HG03097 (cell line): ENCODE measurements around the gene GRK4.
A peak's percentile ranks its signal among the peaks of the same experiment; 100 is the strongest.
"Not testable (repeated sequence)": the region's sequence is repeated elsewhere in the genome, so short reads cannot be mapped to it uniquely, and the experiment has no call there.

Experiments used
- ATAC-seq: cut with Tn5 transposase; IDR thresholded peaks from one replicate; pipeline ENCODE4 v1.9.1; 2021; ENCODE audit not compliant: unreplicated experiment, low FRiP score

Gene GRK4

DNA sequence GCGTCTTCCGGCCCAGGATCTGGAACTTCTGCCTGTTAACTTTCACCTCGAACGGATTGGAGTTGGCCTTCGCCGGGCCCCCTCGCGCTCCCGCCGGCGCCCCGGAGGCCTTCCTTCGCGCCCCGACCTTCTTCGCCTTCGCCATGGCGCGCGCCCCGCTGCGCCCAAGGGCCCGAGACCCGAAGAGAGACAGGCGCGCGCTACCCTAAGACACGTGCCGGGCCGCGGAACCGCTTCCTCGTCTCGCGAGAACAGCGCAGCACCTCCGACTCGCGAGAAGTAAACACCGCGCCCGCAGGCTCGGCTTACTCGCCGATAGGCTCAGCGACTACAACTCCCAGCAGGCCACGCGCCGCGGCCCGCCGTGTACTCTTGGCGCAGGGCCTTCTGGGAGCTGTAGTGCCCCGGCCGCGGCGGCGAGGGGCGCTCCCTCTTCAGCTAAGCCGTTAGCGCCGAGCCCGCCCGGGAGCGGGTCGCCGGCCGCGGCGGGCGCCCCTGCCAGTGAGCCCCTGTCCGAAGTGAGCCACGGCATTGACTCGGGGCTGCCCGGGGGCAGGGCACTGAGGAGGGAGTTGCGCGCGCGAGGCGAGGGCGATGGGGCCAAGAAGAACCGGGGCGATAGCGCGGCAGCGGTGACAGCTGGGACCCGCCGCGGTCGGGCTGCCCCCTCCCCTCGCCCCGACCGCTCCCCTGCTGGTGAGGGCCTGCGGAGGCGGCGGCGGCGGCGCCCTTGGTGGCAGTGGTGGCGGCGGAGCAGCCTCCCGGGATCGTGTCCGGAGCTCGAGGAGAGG lies at the start of gene GRK4, which contains the start of gene NOP14:
Gene GRK4, plus strand, starts transcription at position 397 of the 791 bp plus-strand sequence. CDS start 500 bp downstream, outside the sequence.
Gene NOP14, minus strand, starts transcription at position 232 of the 791 bp plus-strand sequence. Its CDS starts 87 bp downstream, at position 145.
- peak; percentile 86 for ATAC-seq

- ATAC-seq = no peak
Measured at GRCh38 chr4:2914256-2915126, 48.9 kb upstream of the GRK4 start.

GRCh38 chr4:2915789-2916188 lies 47.6 kb upstream of the GRK4 start:
- ATAC-seq = no peak

GRCh38 chr4:2916696-2917095 lies 46.7 kb upstream of the GRK4 start:
- not testable (repeated sequence) for ATAC-seq

DNA sequence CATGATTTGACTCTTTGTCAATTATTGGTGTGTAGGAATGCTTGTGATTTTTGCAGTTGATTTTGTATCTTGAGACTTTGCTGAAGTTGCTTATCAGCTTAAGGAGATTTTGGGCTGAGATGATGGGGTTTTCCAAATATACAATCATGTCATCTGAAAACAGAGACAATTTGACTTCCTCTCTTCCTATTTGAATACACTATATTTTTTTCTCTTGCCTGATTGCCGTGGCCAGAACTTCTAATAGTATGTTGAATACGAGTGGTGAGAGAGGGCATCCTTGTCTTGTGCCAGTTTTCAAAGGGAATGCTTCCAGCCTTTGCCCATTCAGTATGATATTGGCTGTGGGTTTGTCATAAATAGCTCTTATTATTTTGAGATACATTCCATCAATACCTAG lies 45.1 kb upstream of the GRK4 start:
- not testable (repeated sequence) for ATAC-seq

DNA sequence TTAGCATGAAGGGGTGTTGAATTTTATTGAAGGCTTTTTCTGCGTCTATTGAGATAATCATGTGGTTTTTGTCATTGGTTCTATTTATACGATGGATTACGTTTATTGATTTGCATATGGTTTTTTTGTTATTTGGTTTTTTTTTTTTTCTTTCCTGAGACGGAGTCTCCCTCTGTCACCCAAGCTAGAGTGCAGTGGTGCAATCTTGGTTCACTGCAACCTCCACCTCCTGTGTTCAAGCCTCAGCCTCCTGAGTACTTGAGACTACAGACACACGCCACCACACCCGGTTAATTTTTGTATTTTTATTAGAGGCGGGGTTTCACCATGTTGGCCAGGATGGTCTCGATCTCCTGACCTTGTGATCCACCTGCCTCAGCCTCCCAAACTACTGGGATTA lies 44.7 kb upstream of the GRK4 start:
- not testable (repeated sequence) for ATAC-seq

DNA sequence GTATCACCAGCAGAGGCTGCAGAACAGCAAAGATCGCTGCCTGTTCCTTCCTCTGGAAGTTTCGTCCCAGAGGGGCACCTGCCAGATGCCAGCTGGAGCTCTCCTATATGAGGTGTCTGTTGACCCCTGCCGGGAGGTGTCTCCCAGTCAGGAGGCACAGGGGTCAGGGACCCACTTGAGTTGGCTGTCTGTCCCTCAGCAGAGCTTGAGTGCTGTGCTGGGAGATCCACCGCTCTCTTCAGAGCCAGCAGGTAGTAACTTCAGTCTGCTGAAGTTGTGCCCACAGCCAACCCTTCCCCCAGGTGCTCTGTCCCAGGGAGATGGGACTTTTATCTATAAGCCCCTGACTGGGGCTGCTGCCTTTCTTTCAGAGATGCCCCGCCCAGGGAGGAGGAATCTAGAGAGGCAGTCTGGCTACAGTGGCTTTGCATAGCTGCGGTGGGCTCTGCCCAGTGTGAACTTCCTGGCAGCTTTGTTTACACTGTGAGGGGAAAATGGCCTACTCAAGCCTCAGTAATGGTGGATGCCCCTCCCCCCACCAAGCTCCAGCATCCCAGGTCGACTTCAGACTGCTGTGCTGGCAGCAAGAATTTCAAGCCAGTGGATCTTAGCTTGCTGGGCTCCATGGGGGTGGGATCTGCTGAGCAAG lies 40.8 kb upstream of the GRK4 start:
- not testable (repeated sequence) for ATAC-seq

DNA sequence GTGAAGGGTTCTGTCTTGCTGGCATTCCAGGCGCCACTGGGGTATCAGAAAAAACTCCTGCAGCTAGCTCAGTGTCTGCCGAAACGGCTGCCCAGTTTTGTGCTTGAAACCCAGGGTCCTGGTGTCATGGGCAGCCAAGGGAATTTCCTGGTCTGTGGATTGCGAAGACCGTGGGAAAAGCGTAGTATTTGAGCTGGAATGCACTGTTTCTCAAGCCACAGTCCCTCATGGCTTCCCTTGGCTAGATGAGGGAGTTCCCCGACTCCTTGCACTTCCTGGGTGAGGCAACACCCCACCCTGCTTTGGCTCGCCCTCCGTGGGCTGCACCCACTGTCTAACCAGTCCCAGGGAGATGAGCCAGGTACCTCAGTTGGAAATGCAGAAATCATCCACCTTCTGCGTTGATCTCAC lies 40.2 kb upstream of the GRK4 start:
- ATAC-seq = no peak

GRCh38 chr4:2923668-2924173 lies 39.6 kb upstream of the GRK4 start:
- ATAC-seq = no peak

GRCh38 chr4:2924286-2924685 lies 39.1 kb upstream of the GRK4 start:
- ATAC-seq = no peak

- ATAC-seq = no peak
Measured at GRCh38 chr4:2924765-2925301, 38.5 kb upstream of the GRK4 start.

GRCh38 chr4:2925496-2925895 lies 37.9 kb upstream of the GRK4 start:
- no peak for ATAC-seq

GRCh38 chr4:2925931-2926860 lies 37.2 kb upstream of the GRK4 start:
- no peak for ATAC-seq

DNA sequence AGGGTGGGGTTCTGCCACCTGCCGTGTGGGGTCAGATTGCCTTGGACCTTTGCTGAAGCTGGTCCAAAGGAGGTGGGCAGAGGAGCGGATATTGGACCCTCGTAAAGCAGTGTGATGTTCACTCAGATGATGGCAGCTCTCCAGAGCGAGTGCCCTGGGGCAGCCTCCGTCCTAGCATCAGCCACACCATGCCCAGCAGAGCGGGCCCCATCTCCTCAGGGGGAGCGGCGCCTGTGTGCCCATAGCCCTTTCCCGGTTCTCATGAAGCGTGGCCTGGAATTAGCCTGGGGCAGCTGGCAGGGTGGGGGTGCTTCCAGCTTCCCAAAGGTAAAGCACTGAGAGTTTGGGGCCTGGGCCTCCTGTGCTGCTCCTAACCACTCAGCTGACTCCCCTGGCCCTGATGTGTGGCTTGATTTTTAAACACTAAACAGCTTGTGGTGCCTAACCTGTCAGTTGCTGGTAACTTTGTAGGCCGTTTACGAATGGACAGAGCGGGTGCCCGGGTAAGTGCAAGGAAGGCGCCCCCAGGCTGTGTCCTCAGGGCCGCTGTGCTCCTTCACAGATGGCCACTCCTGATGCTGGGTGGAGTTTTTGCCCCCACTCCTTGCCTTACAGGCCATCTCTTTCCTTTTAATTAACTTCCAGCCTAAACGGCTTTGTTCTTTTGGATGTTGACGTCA lies 36.2 kb upstream of the GRK4 start:
- no peak for ATAC-seq

DNA sequence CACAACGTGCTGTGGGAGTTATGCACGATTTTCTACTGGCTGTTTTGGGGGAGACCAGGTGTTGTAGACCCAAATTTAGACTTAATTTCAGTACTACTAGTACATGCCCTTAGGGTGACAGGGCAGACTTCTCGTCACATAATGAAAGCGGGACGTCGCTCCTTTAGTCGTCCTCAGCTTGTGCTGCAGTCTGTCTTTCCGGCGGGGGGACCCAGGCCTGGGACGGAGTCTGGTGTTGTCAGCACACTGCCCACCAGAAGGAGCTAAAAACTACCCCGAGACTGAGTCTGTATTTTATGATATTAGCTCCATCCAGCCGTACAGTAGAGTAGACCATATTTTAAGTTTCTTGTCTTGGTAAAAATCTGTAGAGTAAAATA lies 35.7 kb upstream of the GRK4 start:
- no peak for ATAC-seq

- no peak for ATAC-seq
Measured at GRCh38 chr4:2928242-2929176, 34.9 kb upstream of the GRK4 start.

DNA sequence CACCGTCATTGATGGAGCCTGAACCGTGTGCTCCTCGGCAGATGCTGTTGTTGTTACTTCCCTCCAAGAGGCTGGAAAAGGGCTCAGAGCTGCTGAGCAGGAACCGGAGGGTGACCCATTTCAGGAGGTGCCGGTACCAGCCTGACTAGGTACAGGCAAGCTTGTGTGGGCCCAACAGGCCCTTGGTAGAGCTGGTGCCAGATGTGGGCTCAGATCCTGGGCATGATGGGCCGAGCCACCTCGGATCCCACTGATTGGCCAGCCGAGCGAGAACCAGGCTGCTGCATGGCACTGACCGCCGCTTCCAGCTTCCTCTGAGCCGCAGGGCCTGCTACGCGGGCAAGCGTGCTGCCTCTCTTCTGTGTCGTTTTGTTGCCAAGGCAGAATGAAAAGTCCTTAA lies 33.9 kb upstream of the GRK4 start:
- ATAC-seq = no peak
